Activated B cell treated with CpG ODN at 0.5 μM for 24 hours (primary cell): Measurements from ENCODE around the gene AP2A2. TPM values are rescaled to one million over a fixed set of nuclear protein-coding genes. Genes with fewer than 3 reads are reported as not detected.
"Not testable (repeated sequence)": the region's sequence is repeated elsewhere in the genome, so short reads cannot be mapped to it uniquely, and the experiment has no call there.

Experiments used
- ATAC-seq: fragments of 200-7000 bp; cut with Tn5 transposase; one replicate; pipeline ENCODE4 v1.10.0; 2021; ENCODE audit warnings: low read depth, mild to moderate bottlenecking, moderate library complexity
- CTCF ChIA-PET: fragments of 350-600 bp; sonication (Branson Sonifier 250); formaldehyde crosslinking; loops from one replicate; lab custom pipeline; 2021; ENCODE audit warnings: antibody characterized with exemption; lab: Charles Lee
- POLR2A ChIA-PET: fragments of 350-600 bp; sonication (Branson Sonifier 250); formaldehyde crosslinking; loops from one replicate; lab custom pipeline; 2021; ENCODE audit warnings: antibody characterized with exemption; lab: Charles Lee
- DNase-seq: peaks from one replicate; pipeline ENCODE4 v3.0.0; 2022
- H3K27ac Mint-ChIP-seq: one replicate; pipeline ENCODE4 v1.8.0; 2020; ENCODE audit warnings: mixed read lengths
- H3K27me3 Mint-ChIP-seq: one replicate; pipeline ENCODE4 v1.8.0; 2021; ENCODE audit warnings: mixed read lengths
- H3K36me3 Mint-ChIP-seq: one replicate; pipeline ENCODE4 v1.8.0; 2021; ENCODE audit warnings: low read depth, mixed read lengths
- H3K4me1 Mint-ChIP-seq: one replicate; pipeline ENCODE4 v1.8.0; 2021; ENCODE audit warnings: mixed read lengths
- H3K4me3 Mint-ChIP-seq: one replicate; pipeline ENCODE4 v1.8.0; 2020; ENCODE audit warnings: mild to moderate bottlenecking, mixed read lengths
- H3K9me3 Mint-ChIP-seq: one replicate; pipeline ENCODE4 v1.8.0; 2020; ENCODE audit warnings: mixed read lengths
- CTCF ChIP-seq: fragments of 200-600 bp; IDR thresholded peaks from one replicate; pipeline ENCODE4 v1.8.0; 2022; ENCODE audit warnings: antibody characterized with exemption, mild to moderate bottlenecking
- intact Hi-C: fragments of 100-400 bp; cut with micrococcal nuclease; formaldehyde crosslinking; loops from one replicate; pipeline ENCODE4 v1.15.1; 2024
- total RNA-seq: library from RNA; stranded (reverse); gene quantifications from 2 replicates; pipeline ENCODE4 v1.2.3, GENCODE V29; 2022

AP2A2 gene
- total RNA-seq, 1 donor from 2014 or later: 49.6 TPM

- no peak for DNase-seq
- Mint-ChIP-seq H3K27ac (no peak overlapping the region), H3K4me1 (no peaks in the 10 kb centered on the region), H3K9me3 (no peaks in the 10 kb centered on the region), H3K27me3 (no peaks in the 10 kb centered on the region), H3K36me3 (peaks cover 33% of the 10 kb centered on the region), H3K4me3 (no peak overlapping the region)
- CTCF ChIA-PET: no interaction called here
- TF ChIP-seq CTCF: no peak
- POLR2A ChIA-PET: no interaction called here
- intact Hi-C loops: no loop called here
- no peak for ATAC-seq
Observed at GRCh38 chr11:1013631-1013935, 87.9 kb downstream of the AP2A2 start.

- H3K27me3 Mint-ChIP-seq: no peaks in the 10 kb centered on the region
- POLR2A ChIA-PET: no interaction called here
- no peak for TF ChIP-seq CTCF
Observed at GRCh38 chr11:1014276-1014675, 88.6 kb downstream of the AP2A2 start.

GRCh38 chr11:1015064-1015463 is 89.4 kb downstream of the AP2A2 start:
- intact Hi-C loops: no loop called here
- POLR2A ChIA-PET: no interaction called here
- H3K9me3 Mint-ChIP-seq: no peaks in the 10 kb centered on the region
- DNase-seq (no peak), ATAC-seq (no peak)
- H3K27me3 Mint-ChIP-seq: no peaks in the 10 kb centered on the region
- CTCF ChIA-PET: no interaction called here
- no peak overlapping the region for H3K27ac Mint-ChIP-seq
- H3K4me1 Mint-ChIP-seq: no peaks in the 10 kb centered on the region
- no peak overlapping the region for H3K4me3 Mint-ChIP-seq
- peaks cover 21% of the 10 kb centered on the region for H3K36me3 Mint-ChIP-seq
- no peak for TF ChIP-seq CTCF

More at GRCh38 chr11:1014276-1014675, 88.6 kb downstream of the AP2A2 start:
- no peak for DNase-seq
- CTCF ChIA-PET: no interaction called here
- Mint-ChIP-seq H3K4me1 (no peaks in the 10 kb centered on the region), H3K36me3 (peaks cover 27% of the 10 kb centered on the region), H3K27ac (no peak overlapping the region), H3K9me3 (no peaks in the 10 kb centered on the region), H3K4me3 (no peak overlapping the region)
- no peak for ATAC-seq
- intact Hi-C loops: no loop called here

- H3K4me3 Mint-ChIP-seq: no peak overlapping the region
- CTCF ChIA-PET: no interaction called here
- POLR2A ChIA-PET: no interaction called here
- no peaks in the 10 kb centered on the region for H3K27me3 Mint-ChIP-seq
- no peak for ATAC-seq
- no peak for DNase-seq
- no peaks in the 10 kb centered on the region for H3K9me3 Mint-ChIP-seq
- peaks cover 11% of the 10 kb centered on the region for H3K36me3 Mint-ChIP-seq
- intact Hi-C loops: no loop called here
- no peak overlapping the region for H3K27ac Mint-ChIP-seq
- H3K4me1 Mint-ChIP-seq: no peaks in the 10 kb centered on the region
- no peak for TF ChIP-seq CTCF
Observed at GRCh38 chr11:1015826-1016545, 90.3 kb downstream of the AP2A2 start.

GRCh38 chr11:1016610-1017126 is 91.0 kb downstream of the AP2A2 start:
- DNase-seq, ATAC-seq, CTCF ChIA-PET, POLR2A ChIA-PET, H3K27ac Mint-ChIP-seq, H3K4me1 Mint-ChIP-seq, H3K36me3 Mint-ChIP-seq, H3K27me3 Mint-ChIP-seq, H3K9me3 Mint-ChIP-seq, intact Hi-C loops, H3K4me3 Mint-ChIP-seq: not testable (repeated sequence)
